Neural crest cell (in vitro differentiated cells): ENCODE data around the gene ARHGAP15. TPM values are rescaled to one million over a fixed set of nuclear protein-coding genes. Genes with fewer than 3 reads are reported as not detected.
A peak's percentile ranks its signal among the peaks of the same experiment; 100 is the strongest.

Experiments
- DNase-seq: peaks from one replicate; pipeline ENCODE4 v3.0.0; 2021; ENCODE audit warnings: low read depth, mixed read lengths, low spot score
- H3K27ac Mint-ChIP-seq: one replicate; pipeline ENCODE4 v1.8.0; 2021; ENCODE audit warnings: mild to moderate bottlenecking, mixed read lengths; ENCODE audit not compliant: unreplicated experiment
- H3K27me3 Mint-ChIP-seq: 2 replicates; pipeline ENCODE4 v1.8.0; 2021; ENCODE audit warnings: low read depth, mild to moderate bottlenecking, mixed read lengths
- H3K36me3 Mint-ChIP-seq: 2 replicates; pipeline ENCODE4 v1.8.0; 2021; ENCODE audit warnings: low read depth, mild to moderate bottlenecking, mixed read lengths
- H3K4me1 Mint-ChIP-seq: 2 replicates; pipeline ENCODE4 v1.8.0; 2021; ENCODE audit warnings: mixed read lengths
- H3K4me3 Mint-ChIP-seq: one replicate; pipeline ENCODE4 v1.8.0; 2021; ENCODE audit warnings: mild to moderate bottlenecking, mixed read lengths
- H3K9me3 Mint-ChIP-seq: 2 replicates; pipeline ENCODE4 v1.8.0; 2021; ENCODE audit warnings: mixed read lengths
- total RNA-seq: library from RNA; stranded (reverse); gene quantifications from 2 replicates; pipeline ENCODE4 v1.2.1, GENCODE V29; 2021
- TF ChIP-seq, protein P1 (sequence below): fragments of 200-600 bp; sonication (generic); conservative IDR thresholded peaks from 2 replicates; pipeline ENCODE4 v1.5.0; 2021; ENCODE audit warnings: antibody characterized with exemption, mild to moderate bottlenecking

The ARHGAP15 gene
- total RNA-seq, 1 donor from 2014 or later, result 2.8 TPM

DNA sequence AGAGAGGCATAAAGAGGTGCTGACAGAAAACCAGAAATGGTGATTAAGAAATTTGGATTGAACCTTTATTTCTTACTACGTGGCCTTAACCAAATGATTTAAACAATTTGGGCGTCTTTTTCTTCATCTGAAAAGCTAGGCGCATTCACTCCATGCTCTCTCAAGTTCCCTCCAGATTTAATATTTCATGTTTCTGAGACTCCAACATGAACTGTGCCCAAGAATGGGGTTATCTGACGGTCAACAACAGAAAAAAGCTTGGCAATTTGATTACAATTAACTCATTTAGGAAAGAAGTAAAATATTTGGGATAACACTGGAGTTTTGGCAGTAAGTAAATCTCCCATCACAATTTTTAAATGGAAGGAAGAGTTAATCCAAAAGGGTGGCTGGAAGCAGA lies 345.4 kb downstream of the ARHGAP15 start:
- Mint-ChIP-seq H3K4me1 (peaks cover 13% of the 10 kb centered on the region), H3K36me3 (no peaks in the 10 kb centered on the region), H3K27me3 (no peaks in the 10 kb centered on the region), H3K27ac (no peak overlapping the region), H3K9me3 (peaks cover 8% of the 10 kb centered on the region), H3K4me3 (no peak overlapping the region)
- DNase-seq, result no peak
- TF ChIP-seq, protein P1, sequence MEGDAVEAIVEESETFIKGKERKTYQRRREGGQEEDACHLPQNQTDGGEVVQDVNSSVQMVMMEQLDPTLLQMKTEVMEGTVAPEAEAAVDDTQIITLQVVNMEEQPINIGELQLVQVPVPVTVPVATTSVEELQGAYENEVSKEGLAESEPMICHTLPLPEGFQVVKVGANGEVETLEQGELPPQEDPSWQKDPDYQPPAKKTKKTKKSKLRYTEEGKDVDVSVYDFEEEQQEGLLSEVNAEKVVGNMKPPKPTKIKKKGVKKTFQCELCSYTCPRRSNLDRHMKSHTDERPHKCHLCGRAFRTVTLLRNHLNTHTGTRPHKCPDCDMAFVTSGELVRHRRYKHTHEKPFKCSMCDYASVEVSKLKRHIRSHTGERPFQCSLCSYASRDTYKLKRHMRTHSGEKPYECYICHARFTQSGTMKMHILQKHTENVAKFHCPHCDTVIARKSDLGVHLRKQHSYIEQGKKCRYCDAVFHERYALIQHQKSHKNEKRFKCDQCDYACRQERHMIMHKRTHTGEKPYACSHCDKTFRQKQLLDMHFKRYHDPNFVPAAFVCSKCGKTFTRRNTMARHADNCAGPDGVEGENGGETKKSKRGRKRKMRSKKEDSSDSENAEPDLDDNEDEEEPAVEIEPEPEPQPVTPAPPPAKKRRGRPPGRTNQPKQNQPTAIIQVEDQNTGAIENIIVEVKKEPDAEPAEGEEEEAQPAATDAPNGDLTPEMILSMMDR, result no peak

DNA sequence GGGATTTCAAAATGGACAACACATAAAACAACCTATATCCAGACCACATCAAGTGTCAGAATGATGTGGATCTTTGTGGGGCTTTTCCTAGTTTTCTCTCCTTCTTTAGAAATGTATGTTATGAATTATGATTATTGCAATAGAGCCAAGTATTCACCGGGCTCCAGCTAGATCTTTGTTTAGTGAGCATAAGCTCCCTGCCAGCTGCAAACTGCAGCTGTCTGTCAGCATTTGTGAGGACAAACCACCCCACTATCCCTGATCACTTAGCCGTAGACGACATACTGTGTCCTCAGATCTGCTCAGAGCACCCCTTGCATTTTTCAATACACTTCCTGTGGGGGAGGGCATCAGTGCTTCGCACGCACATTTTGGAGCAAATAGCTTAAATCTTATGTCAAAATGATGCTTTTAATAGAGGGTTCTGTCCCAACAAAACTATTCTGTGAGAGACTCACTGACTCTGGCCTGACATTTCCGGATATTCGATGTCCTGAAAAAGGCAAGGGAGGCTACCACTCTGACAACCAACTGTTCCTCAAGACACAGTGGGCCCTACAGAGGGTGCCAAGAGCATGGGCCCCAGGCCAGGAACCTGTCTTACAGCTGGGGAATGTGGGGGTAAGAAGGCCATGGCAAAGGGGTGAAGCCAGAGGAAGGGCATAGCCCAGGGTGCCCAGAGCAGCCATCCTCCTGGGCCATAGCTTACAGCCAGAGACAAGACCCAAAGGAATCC lies 346.0 kb downstream of the ARHGAP15 start:
- Mint-ChIP-seq H3K27me3 (no peaks in the 10 kb centered on the region), H3K4me1 (peaks cover 13% of the 10 kb centered on the region), H3K4me3 (no peak overlapping the region), H3K9me3 (peaks cover 8% of the 10 kb centered on the region), H3K27ac (peak overlapping the region; percentile 87), H3K36me3 (no peaks in the 10 kb centered on the region)
- DNase-seq, result no peak
- TF ChIP-seq, protein P1, result no peak

DNA sequence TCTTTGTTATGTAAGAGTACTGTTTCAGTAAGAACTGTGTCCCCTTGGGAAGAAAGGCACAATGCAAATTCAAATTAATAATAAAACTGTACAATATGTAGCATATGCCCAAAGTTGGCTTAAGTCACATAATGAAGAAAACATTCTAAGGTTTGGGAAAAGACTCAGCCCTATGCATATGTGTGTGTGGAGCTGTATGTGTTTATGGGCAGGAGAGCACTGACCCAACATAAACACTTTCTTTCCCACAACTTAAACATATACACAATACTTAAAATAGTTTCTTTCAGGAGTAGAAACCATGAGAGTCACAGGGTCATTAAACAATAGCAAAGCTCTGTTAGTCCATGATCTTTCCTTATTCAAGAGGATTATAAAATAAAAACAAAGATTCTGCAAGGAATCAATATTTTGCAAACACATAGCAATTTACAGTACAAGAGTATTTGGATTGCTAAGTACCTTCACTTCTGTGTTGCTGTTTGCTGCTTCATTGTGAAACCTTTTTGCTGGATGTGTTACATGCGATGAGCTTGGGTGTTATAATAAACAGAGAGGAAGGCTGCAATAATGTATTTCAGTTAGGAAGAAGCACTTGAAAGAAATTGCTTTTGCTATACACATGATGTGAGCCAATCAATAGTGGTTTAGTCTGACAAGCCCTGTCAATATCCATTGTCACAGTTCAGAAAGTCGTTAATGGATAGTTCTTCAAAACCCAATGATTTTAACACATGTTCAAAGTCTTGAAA lies 347.3 kb downstream of the ARHGAP15 start:
- H3K4me1 Mint-ChIP-seq, result peaks cover 22% of the 10 kb centered on the region
- no peak overlapping the region for H3K4me3 Mint-ChIP-seq
- no peak for DNase-seq
- no peak overlapping the region for H3K27ac Mint-ChIP-seq
- peaks cover 5% of the 10 kb centered on the region for H3K9me3 Mint-ChIP-seq
- TF ChIP-seq, protein P1, result no peak
- H3K36me3 Mint-ChIP-seq, result no peaks in the 10 kb centered on the region
- H3K27me3 Mint-ChIP-seq, result no peaks in the 10 kb centered on the region

DNA sequence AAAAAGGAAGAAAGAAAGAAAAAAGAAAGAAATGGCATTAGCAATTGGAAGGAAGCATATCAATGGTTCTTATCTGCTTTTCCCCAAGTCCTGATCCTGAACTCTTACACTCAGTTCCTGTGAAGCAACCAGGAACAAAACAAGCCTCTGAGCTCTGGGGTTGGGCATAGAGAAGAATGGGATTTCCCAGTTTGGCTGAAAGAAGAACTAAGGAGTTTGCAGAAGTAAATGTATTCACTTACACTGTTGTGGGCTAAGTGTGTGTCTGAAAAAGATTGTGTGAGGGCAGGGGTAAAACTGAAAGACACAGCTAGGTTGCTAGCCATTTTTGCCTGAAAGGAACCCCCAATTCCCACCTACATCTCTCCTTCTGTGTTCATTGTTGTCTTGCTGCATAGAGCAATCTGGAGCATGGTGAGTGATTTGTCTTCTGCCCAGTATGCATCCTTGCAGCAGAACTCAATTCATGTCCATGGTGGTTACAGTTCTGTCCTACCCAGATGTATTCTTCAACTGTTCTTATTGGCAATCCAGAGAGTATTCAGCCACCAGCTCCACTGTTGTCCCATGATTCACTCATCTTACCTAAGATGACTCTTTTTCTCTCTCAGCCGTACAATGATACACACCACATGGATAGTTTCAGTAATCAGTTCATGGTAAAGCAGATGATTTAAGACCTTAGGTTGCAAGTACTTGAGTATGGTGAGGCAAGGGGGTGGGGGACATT lies 348.7 kb downstream of the ARHGAP15 start:
- peaks cover 32% of the 10 kb centered on the region for H3K4me1 Mint-ChIP-seq
- TF ChIP-seq, protein P1, result no peak
- H3K36me3 Mint-ChIP-seq, result no peaks in the 10 kb centered on the region
- no peaks in the 10 kb centered on the region for H3K27me3 Mint-ChIP-seq
- H3K9me3 Mint-ChIP-seq, result peaks cover 4% of the 10 kb centered on the region
- H3K4me3 Mint-ChIP-seq, result no peak overlapping the region
- H3K27ac Mint-ChIP-seq, result no peak overlapping the region
- no peak for DNase-seq

DNA sequence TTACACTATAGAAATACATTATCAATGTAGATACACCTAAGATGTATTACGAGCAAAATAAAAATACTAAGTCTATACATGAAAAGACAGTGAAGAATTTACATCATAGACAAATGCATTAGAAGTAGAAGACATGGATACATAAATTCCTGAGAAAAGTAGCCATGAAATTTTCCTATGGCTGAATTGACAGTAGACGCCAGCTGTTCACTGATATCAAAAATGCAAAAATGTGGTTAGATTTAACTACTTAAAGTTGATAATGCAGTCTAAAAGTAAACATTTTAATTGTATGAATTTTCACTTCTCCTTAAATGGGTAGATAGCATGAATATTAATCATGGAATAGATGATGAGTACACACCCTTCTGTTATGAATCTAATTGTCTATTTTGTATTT lies 350.9 kb downstream of the ARHGAP15 start:
- H3K4me1 Mint-ChIP-seq, result peaks cover 29% of the 10 kb centered on the region
- no peak overlapping the region for H3K4me3 Mint-ChIP-seq
- TF ChIP-seq, protein P1, result no peak
- H3K36me3 Mint-ChIP-seq, result no peaks in the 10 kb centered on the region
- H3K27ac Mint-ChIP-seq, result no peak overlapping the region
- H3K9me3 Mint-ChIP-seq, result no peaks in the 10 kb centered on the region
- H3K27me3 Mint-ChIP-seq, result no peaks in the 10 kb centered on the region
- DNase-seq, result no peak
